ACHN (cell line): Measurements from ENCODE around the gene TPI1.
"Not testable (repeated sequence)": the region's sequence is repeated elsewhere in the genome, so short reads cannot be mapped to it uniquely, and the experiment has no call there.

ENCODE experiments used
- DNase-seq: peaks from one replicate; pipeline ENCODE4 v3.0.0-alpha.2; 2015
- in situ Hi-C: cut with HindIII; loops from 2 replicates; pipeline ENCODE4 v1.10.0; 2017; ENCODE audit warnings: low sequenced_read_pairs, low pct_ligation_motif_present, low pct_unique_long_range_greater_than_20kb

Gene TPI1

DNA sequence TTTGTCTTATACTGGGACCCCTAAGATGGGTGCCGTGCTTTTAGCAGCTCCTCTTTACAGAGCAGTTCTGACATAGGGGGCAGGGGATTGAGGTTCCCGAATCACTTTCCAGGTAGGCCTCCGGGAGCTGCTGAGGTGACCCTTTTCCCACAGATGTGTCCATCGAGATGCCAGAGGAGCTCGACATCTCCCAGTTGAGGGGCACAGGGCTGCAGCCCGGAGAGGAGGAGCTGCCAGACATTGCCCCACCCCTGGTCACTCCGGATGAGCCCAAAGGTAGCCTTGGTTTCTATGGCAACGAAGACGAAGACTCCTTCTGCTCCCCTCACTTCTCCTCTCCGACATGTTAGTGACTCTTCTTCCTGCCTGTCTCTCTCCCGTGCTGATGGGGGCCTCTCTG, 4.3 kb upstream of the TPI1 start:
- in situ Hi-C loops, result no loop called here
- DNase-seq, result no peak

DNA sequence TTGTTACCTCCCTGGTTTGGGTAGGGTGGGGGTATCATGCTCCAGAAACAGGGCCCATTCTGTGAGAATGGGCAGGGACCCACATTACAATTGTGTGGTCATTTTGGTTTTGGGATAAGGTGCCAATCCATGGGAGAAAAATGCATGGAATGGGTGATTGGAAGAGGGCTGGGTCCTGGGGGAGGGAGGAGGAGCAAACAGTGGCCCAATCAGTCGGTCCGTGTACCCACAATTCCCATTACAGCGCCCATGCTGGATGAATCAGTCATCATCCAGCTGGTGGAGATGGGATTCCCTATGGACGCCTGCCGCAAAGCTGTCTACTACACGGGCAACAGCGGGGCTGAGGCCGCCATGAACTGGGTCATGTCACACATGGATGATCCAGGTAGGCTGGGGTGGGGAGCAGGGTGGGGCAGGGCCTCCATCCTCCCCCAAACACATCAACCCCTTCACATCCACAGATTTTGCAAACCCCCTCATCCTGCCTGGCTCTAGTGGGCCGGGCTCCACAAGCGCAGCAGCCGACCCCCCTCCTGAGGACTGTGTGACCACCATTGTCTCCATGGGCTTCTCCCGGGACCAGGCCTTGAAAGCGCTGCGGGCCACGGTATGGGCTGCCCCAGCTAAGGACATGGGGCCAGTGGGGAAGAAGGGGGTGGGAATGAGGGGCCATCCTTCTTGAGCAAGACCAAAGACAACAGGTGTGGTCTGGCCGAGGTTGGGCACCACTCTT, 3.6 kb upstream of the TPI1 start:
- no peak for DNase-seq
- in situ Hi-C loops, result no loop called here

DNA sequence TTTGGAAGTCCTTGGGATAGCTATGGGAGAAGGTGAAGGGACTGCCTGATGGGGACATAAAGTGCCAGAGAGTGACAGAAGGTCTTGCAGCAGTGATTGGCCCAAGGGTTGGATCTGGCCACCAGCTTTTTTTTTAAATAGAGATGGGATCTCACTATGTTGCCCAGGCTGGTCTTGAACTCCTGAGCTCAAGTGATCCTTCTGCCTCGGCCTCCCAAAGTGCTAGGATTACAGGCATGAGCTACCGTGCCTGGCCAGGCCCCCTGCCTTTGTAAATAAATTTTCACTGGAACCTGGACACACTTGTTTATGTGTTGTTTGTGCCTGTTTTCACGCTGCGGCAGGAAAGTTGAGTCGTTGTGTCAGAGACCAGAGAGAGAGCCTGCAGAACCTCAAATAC, 2.0 kb upstream of the TPI1 start:
- DNase-seq, in situ Hi-C loops: not testable (repeated sequence)

DNA sequence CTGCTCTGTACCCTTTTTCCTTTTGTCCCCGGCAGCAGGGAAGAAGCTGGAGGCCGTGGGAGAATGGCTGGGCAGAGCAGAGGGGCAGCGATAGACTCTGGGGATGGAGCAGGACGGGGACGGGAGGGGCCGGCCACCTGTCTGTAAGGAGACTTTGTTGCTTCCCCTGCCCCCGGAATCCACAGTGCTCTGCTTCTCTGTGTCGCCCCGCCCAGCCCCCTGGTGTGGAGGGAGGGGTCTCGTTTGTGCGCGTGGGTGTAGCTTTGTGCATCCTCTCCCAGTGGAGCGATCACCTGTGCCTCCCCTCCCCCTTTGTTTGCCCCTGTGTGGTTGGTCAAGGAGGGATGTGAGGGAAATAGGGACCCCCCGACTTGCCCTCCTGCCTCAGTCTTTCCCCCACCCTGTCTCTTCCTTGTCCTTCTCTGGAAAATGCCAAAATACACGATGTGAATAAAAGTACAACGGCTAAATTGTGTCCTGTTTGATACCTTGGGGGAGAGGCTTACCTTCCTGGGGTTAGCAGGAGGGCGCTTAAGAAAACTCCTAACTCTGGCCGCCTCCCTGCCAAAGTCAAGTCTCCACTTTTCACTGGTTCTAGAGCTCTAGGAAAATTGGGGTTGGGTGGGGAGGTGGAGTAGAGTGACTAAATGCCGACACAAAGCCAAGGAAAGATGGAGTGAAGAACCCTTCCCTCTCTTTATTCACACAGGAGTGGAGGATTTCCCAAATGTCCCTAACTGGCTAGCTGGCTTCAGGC, 990 bp upstream of the TPI1 start:
- in situ Hi-C loops, result no loop called here
- DNase-seq, result no peak

DNA sequence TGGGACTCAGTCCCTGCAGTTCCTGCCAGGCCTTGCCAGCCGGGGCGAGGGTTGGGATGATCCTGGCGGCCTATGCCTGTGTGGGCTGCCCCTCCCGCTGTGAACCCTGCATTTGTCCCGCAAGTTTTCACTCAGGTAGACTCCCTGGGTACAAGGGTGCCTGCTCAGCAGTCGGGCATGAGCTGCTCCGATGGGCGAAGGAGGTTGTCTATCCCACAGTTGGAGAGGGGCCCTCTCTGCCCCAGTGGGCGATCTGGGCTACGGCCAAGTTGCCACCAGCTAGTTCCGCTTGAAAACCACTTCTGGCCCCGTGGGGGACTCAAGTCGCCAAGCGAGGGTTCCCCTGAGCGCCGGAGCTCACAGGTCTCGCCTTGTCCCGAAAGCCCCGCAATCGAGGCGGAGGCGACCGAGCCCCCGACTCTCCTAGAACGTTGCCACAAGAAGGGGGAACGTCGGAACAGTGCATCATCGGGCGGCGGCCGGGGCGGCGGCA, 365 bp upstream of the TPI1 start:
- DNase-seq, result peak; percentile 36
- in situ Hi-C loops, result no loop called here

DNA sequence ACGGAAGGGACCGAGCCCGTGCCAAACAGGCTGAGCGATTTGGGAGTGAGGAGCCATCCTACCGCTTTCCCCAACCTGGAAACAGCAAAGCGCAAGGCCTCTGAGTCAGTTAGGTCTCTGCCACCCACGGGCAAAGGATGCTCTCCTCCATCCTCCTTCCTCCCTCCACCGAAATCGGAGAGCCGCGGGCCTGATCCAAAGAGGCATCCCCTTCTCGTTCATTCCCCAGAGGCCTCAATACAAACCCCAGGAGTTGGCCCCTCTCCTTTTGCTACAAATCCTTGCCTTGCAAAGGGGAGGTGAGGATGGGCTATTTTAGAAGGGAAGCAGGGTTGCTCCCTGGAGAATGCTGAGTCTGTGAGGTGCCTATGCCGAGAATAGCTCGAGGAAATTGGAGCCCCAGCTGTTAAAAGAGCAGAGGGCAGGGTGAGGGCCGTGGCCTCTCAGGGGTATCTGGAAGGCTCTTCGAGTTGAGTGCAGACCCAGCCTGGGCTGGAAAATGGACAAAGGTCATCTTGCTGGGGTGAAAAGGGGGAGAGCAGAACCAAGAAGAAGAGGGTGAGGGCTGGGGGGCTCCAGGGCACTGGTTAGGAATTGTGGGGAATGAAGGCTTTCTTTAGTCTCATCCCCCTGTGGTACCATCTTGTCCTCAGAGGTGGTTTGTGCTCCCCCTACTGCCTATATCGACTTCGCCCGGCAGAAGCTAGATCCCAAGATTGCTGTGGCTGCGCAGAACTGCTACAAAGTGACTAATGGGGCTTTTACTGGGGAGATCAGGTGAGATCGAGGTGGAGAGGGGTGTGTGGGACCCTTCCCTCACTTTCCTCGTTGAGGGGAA, 1.1 kb downstream of the TPI1 start:
- in situ Hi-C loops, result no loop called here
- peak; percentile 36 for DNase-seq

DNA sequence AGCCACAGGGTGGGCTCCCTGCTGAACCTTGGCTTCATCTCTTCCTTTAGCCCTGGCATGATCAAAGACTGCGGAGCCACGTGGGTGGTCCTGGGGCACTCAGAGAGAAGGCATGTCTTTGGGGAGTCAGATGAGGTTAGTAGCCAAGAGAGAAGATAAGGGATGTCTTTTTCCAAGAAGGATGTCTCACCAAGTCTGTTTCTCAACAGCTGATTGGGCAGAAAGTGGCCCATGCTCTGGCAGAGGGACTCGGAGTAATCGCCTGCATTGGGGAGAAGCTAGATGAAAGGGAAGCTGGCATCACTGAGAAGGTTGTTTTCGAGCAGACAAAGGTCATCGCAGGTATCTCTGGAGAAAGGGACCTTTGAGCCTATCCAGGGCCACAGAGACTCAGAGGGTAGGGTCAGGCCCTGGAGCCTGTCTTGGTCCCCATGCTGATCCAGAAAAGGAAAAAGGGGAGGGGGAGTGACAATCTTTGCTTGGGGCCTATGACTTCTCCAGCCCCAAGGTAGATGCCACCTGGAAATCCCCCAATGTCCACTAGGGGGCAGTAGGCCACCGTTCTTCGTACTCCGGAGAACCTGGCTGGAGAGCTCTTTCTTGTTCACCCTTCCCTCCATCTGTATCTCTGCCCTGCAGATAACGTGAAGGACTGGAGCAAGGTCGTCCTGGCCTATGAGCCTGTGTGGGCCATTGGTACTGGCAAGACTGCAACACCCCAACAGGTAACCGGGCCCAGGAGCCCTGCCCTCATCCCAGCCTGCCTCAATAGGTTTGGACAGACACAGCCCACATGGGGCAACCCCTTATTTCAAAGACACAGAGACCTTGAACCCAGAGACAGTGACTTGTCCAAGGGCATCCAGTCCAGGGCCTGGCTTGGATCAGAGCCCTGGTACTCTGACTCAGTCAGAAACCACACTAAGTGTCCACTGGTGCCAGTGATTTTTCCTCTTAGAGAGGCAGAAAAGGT, 2.0 kb downstream of the TPI1 start:
- DNase-seq, result peak; percentile 89
- in situ Hi-C loops, result no loop called here

DNA sequence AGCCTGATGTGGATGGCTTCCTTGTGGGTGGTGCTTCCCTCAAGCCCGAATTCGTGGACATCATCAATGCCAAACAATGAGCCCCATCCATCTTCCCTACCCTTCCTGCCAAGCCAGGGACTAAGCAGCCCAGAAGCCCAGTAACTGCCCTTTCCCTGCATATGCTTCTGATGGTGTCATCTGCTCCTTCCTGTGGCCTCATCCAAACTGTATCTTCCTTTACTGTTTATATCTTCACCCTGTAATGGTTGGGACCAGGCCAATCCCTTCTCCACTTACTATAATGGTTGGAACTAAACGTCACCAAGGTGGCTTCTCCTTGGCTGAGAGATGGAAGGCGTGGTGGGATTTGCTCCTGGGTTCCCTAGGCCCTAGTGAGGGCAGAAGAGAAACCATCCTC, 3.0 kb downstream of the TPI1 start:
- DNase-seq, in situ Hi-C loops: not testable (repeated sequence)

DNA sequence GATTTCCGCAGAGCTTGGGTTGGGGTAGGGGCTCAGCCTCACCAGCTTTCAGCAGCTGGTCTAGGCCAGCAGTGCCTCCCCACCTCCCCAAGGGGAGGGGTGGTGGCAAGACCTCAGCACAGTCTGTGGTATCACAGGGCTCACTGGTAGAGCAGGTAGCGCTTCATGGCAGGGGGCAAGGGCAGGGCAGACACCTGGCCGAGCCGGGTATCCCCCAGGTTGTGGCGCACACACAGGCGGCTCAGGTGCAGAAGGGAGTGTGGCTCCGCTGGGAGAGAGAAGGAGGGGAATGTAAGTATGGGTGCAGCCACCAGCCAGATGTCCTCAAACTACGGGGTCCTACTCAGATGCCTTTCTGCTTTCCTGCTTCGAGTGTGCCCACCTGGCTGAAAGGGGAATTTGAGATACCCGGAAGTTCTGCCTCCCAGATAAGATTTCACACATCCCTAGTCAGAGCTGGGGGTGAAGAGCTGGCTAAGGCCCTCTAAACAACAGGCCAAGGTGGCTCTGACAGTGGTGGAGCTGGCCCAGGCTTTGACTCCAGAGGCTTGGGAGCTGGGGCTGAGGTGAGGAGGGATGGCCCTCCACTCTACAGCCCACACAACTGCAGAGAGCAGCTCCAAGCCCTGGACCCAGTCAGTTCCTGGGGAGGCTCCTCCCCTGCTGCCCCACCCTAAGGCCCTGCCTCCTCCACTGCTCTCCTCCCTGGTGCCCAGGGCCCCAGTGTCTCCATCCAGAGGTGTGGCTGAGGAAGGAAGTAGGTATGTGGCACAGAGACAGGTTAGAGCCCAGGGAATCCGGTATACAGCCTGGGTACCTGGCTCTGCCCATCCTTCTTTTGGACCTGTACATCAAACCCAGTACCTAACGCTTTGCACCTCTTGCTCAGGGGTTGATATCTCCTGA, 4.0 kb downstream of the TPI1 start:
- DNase-seq, result peak; percentile 67
- in situ Hi-C loops, result no loop called here

DNA sequence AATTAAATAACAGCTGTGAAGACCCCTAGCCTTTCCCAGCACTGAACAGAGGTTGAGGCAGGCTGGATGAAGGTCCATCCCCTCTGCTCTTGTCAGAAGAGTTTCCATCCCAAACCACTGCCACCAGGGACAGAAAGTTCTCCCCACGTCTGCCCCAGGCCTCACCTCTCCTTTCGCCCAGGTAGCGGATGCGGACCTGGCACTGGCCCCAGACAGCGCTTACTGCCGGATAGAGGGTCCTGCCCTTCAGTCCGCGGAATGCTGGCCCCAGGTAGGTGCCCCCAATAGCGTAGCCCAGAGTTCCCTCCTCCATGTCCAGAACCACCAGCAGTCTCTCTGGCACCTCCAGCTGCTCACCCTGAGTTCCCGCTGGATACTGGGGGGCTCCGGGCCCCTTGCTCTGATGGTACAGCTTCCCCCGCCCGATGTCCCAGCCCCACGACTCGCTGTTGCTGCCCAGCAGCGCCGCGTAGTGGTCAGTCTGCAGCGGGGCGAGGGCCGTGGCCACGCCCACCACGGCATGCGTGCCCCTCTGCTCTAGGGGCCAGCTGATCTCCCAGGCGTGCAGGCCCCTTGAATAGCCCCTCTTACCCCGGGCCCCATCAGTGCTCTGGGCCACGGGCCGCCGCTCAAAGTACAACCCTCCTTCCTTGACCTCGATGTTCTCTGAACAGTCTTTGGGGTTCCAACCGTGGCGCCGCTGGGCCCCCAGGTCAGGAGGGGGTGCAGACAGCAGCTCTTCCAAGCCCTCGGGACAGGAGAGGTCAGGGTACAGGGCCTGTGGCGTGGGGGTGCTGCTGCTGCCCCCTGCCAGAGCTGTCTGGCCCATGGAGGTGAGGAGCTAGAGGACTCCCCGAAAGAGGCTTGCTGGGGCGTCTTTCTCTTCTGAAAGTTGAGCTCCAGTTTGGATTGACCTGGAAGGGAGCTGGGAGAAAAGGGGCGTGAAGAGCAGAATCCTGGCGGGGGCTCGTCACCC, 5.0 kb downstream of the TPI1 start:
- peak; percentile 88 for DNase-seq
- in situ Hi-C loops, result no loop called here

DNA sequence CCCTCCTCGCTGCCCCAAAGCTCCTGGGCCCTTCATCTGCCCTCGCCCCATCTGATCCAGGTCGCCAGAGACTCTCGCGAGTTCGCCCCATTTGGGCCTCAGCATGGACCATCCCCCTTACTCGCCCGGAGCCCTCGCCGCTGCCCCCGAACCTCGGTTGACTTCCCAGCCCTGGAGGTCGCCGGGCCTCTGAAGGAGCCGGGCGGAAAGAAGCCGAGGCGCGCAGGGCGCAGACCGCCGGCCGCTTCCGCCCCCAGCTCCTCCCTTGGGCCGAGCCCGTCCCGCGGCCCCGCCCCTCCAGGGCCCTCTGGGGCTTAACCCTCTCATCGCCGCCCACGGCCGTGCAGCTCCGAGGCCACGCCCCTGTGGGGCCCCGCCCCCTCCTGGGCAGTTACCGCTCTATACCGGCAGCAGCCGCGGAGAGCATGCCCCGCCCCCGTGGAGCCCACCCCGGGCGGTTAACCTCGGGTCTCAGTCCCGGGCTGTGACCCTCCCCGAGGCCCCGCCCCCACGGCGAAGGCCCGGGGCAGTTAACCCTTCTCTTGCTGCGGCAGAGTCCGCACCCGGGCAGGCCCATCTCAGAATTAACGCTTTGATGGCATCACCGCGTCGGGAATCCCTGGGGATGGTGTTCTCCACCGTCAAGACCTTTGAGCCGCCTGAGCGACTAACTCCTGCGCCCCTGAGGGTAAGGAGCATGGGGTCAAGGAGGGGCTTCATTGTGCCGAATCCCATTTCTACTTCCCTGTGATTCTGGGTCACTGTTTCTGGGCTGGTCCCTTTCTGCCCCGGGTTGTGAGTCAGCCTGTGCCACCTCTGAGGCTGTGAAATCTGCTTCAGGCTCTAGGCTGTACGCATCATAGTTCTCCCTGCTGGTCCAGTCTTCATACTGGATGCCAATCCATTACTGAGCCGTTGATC, 6.0 kb downstream of the TPI1 start, which contains the start of gene SPSB2:
Gene SPSB2, minus strand, starts transcription at position 210 of the 921 bp plus-strand sequence. CDS start 402 bp downstream, outside the sequence.
- DNase-seq, result peak; percentile 100
- in situ Hi-C loops, result no loop called here

DNA sequence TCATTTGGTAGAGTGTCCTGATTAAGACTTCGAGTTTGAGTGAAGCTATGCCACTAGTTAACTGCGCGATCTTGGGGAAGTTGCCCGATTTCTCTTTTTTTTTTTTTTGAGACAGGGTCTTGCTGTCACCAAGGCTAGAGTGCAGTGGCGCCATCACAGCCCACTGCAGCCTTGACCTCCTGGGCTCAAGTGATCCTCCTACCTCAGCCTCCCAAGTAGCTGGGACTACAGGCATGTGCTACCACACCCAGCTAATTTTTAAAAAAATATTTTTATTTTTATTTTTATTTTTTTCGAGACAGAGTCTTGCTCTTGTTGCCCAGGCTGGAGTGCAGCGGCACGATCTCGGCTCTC, 6.7 kb downstream of the TPI1 start:
- in situ Hi-C loops, DNase-seq: not testable (repeated sequence)

DNA sequence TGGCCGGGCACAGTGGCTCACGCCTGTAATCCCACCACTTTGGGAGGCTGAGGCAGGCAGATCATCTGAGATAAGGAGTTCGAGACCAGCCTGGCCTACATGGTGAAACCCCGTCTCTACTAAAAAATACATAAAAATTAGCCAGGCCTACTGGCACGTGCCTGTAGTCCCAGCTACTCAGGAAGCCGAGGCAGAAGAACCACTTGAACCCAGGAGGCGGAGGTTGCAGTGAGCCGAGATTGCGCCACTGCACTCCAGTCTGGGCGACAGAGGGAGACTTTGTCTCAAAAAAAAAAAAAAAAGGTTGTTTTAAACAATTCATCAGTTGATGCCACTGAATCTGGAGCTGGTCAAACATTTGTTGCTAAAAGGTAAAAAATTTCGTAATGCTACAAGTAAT, 12.5 kb downstream of the TPI1 start:
- in situ Hi-C loops, DNase-seq: not testable (repeated sequence)

DNA sequence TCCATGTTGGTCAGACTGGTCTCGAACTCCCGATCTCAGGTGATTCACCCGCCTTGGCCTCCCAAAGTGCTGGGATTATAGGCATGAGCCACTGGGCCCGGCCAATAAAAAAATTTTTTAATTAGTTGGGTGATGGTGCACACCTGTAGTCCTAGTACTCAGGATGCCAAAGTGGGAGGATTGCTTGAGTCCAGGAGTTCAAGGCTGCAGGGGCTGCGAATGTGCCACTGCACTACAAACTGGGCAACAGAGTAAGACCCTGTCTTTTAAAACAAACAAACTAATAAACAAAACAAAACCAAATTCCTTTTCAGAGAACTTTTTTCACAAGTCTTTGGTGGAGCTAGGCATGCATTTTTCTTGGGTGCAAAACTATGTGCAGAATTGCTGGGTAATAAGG, 15.9 kb downstream of the TPI1 start:
- DNase-seq, result no peak
- in situ Hi-C loops, result no loop called here

DNA sequence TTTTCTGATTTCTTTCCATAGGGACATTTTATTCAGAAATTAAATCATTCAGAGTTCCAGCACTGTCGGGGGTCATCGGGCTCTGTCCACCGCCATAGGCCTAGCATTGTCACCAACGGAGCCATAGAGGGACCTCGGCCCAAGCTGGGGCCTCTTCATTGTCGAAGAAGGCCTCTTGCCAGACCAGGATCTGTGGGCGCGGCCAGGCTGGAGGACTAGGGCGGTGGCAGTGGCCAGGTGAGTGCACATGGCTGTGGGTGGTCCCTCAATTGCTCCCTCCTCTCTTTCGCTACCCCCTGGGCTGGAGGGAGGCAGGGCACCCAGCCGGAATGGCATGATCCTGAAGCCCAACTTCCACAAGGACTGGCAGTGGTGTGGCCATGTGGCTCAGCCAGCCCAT, 16.4 kb downstream of the TPI1 start:
- DNase-seq, result no peak
- in situ Hi-C loops, result no loop called here
